Endothelial cell of umbilical vein (primary cell): ENCODE results near the gene RGL3. TPM values are rescaled to one million over a fixed set of nuclear protein-coding genes. Genes with fewer than 3 reads are reported as not detected.
A peak's percentile ranks its signal among the peaks of the same experiment; 100 is the strongest.
"Not testable (repeated sequence)": the region's sequence is repeated elsewhere in the genome, so short reads cannot be mapped to it uniquely, and the experiment has no call there.

Experiments
- Bru-seq: library from RNA; stranded (reverse); fragments of 400-500 nt; gene quantifications from one replicate; lab custom pipeline; 2021; lab: Mats Ljungman, UMichigan
- BruChase-seq, 2 experiments: library from RNA; stranded (reverse); fragments of 400-500 nt; gene quantifications; one replicate each; lab custom pipeline; 2021; lab: Mats Ljungman, UMichigan
- BruUV-seq: library from RNA; stranded (reverse); fragments of 400-500 nt; replicated peaks from 2 replicates; lab custom pipeline; 2021; lab: Mats Ljungman, UMichigan
- CTCF ChIA-PET: fragments of 300-600, 350-600 bp; sonication (Branson Sonifier 250); formaldehyde crosslinking; loops from one replicate; lab custom pipeline; 2021; ENCODE audit warnings: antibody characterized with exemption, inconsistent platforms; lab: Charles Lee
- POLR2A ChIA-PET: fragments of 300-600, 350-600 bp; sonication (Branson Sonifier 250); formaldehyde crosslinking; loops from one replicate; lab custom pipeline; 2021; ENCODE audit warnings: antibody characterized with exemption, inconsistent platforms; lab: Charles Lee
- DNase-seq: peaks from one replicate; pipeline ENCODE4 v3.0.0-alpha.2; 2011; ENCODE audit warnings: low read depth, low spot score
- FAIRE-seq: peaks from 2 replicates; lab custom pipeline; 2011; peaks lifted over from hg19 to GRCh38; lab: Jason Lieb, UNC
- H2AFZ ChIP-seq: 2 replicates; pipeline ENCODE4 v1.6.0; 2012; ENCODE audit warnings: low read depth, low read length, control low read depth, inconsistent platforms
- H3K27ac ChIP-seq: 2 replicates; pipeline ENCODE4 v1.5.1; 2011; ENCODE audit warnings: low read depth, mild to moderate bottlenecking, control low read depth, low read length, moderate library complexity; ENCODE audit not compliant: insufficient read depth
- H3K27me3 ChIP-seq, 2 experiments: 2 replicates each; pipeline versions ENCODE4 v1.6.0 to v1.6.1; 2011; ENCODE audit warnings: low read length in 2 of 2, mixed read lengths in 1 of 2; ENCODE audit not compliant: control insufficient read depth in 2 of 2, insufficient read depth in 2 of 2
- H3K36me3 ChIP-seq, 2 experiments: 2 replicates in 1 of 2; 3 replicates in 1 of 2; pipeline ENCODE4 v1.5.1; 2011; ENCODE audit warnings: low read length in 2 of 2, mild to moderate bottlenecking in 1 of 2, moderate library complexity in 1 of 2; ENCODE audit not compliant: control insufficient read depth in 2 of 2, insufficient read depth in 2 of 2; ENCODE audit errors: extremely low read depth in 1 of 2
- H3K4me1 ChIP-seq: 3 replicates; pipeline ENCODE4 v1.5.1; 2011; ENCODE audit warnings: mild to moderate bottlenecking, low read length; ENCODE audit not compliant: control insufficient read depth, insufficient read depth; ENCODE audit errors: extremely low read depth
- H3K4me2 ChIP-seq: 2 replicates; pipeline ENCODE4 v1.6.1; 2011; ENCODE audit warnings: low read length, control low read depth, mixed read lengths; ENCODE audit not compliant: insufficient read depth
- H3K4me3 ChIP-seq, 3 experiments: fragments of 200-600 bp in 1 of 3; sonication (generic), shearing (Covaris generic) in 1 of 3; replicated peaks in 1 of 3; 2 replicates each; pipeline ENCODE4 v1.5.1; 2011 to 2016; ENCODE audit warnings: control low read depth in 3 of 3, low read length in 3 of 3, mild to moderate bottlenecking in 2 of 3, inconsistent platforms in 1 of 3, low read depth in 1 of 3, moderate library complexity in 1 of 3; ENCODE audit not compliant: insufficient read depth in 1 of 3
- H3K79me2 ChIP-seq: 2 replicates; pipeline ENCODE4 v1.6.0; 2012; ENCODE audit warnings: low read length, inconsistent platforms; ENCODE audit not compliant: control insufficient read depth, insufficient read depth
- H3K9ac ChIP-seq: replicated peaks from 2 replicates; pipeline ENCODE3; 2011; ENCODE audit warnings: low read length, control low read depth; ENCODE audit not compliant: insufficient read depth; ENCODE audit errors: extremely low read depth
- H3K9me1 ChIP-seq: replicated peaks from 3 replicates; pipeline ENCODE4 v1.6.0; 2011; ENCODE audit warnings: mild to moderate bottlenecking, low read length; ENCODE audit not compliant: control insufficient read depth, insufficient read depth; ENCODE audit errors: extremely low read depth
- H3K9me3 ChIP-seq: replicated peaks from 2 replicates; pipeline ENCODE4 v1.5.1; 2012; ENCODE audit warnings: low read length, inconsistent platforms; ENCODE audit not compliant: control insufficient read depth, insufficient read depth
- H4K20me1 ChIP-seq: replicated peaks from 2 replicates; pipeline ENCODE3; 2011; ENCODE audit warnings: mild to moderate bottlenecking, low read length; ENCODE audit not compliant: control insufficient read depth, insufficient read depth; ENCODE audit errors: extremely low read depth
- CTCF ChIP-seq, 2 donors: IDR thresholded peaks; 1 replicate in 1 of 2; 2 replicates in 1 of 2; pipeline ENCODE4 v1.5.1; 2011; ENCODE audit warnings: low read length in 2 of 2, mild to moderate bottlenecking in 2 of 2, moderate library complexity in 2 of 2, control low read depth in 1 of 2, inconsistent platforms in 1 of 2, low read depth in 1 of 2; ENCODE audit not compliant: insufficient read depth in 1 of 2; ENCODE audit errors: extremely low read depth in 1 of 2
- EZH2 ChIP-seq: IDR thresholded peaks from 2 replicates; pipeline ENCODE4 v1.6.1; 2012; ENCODE audit warnings: borderline replicate concordance, low read depth, mild to moderate bottlenecking, moderate library complexity, low read length, inconsistent platforms; ENCODE audit not compliant: severe bottlenecking
- GATA2 ChIP-seq: IDR thresholded peaks from 2 replicates; pipeline ENCODE4 v1.7.0; 2011; ENCODE audit warnings: low read depth, mild to moderate bottlenecking, moderate library complexity, mixed read lengths, low read length; ENCODE audit not compliant: insufficient read length, insufficient read depth
- MYC ChIP-seq: IDR thresholded peaks from one replicate; pipeline ENCODE4 v1.6.1; 2011; ENCODE audit warnings: mild to moderate bottlenecking, low read depth, low read length
- POLR2A ChIP-seq: IDR thresholded peaks from 2 replicates; pipeline ENCODE4 v1.6.1; 2012; ENCODE audit warnings: low read depth, mild to moderate bottlenecking, control low read depth, low read length
- POLR2AphosphoS5 ChIP-seq: IDR thresholded peaks from 2 replicates; pipeline ENCODE4 v1.6.1; 2012; ENCODE audit warnings: low read depth, mild to moderate bottlenecking, control low read depth, low read length, moderate library complexity; ENCODE audit not compliant: insufficient read depth
- dilution Hi-C: fragments of 300-500 bp; cut with MboI; formaldehyde crosslinking; loops from one replicate; pipeline ENCODE4 v1.15.0; 2019; ENCODE audit warnings: low sequenced_read_pairs; ENCODE audit not compliant: extremely low pct_ligation_motif_present
- intact Hi-C: fragments of 100-400 bp; cut with micrococcal nuclease; formaldehyde crosslinking; loops from one replicate; pipeline ENCODE4 v1.10.0; 2022
- long read RNA-seq: library from polyadenylated mRNA; stranded (forward); transcript quantifications from one replicate; pipeline ENCODE4 v2.0.0, GENCODE V29; 2021
- polyA minus RNA-seq, 3 experiments: library from RNA; depleted of rRNA, polyadenylated mRNA; stranded (reverse); fragments of >200 nt; gene quantifications; 1 replicate in 1 of 3; 2 replicates in 2 of 3; pipeline ENCODE4 v1.2.3, GENCODE V29; 2011
- polyA plus RNA-seq, 4 experiments: library from polyadenylated mRNA; depleted of rRNA in 3 of 4; stranded (reverse) in 3 of 4; unstranded in 1 of 4; fragments of >200 nt; gene quantifications; 2 replicates each; pipeline versions ENCODE4 v1.2.1 to v1.2.3, GENCODE V29; 2011 to 2012; ENCODE audit warnings: missing spikeins in 1 of 4
- total RNA-seq: library from RNA; stranded (reverse); gene quantifications from 2 replicates; pipeline ENCODE4 v1.2.3, GENCODE V29; 2021

Gene RGL3
- 1.7 and 5.2 TPM in 2 replicates for total RNA-seq
- polyA plus RNA-seq = 0.23 and 0.56 TPM in 2 replicates
- polyA plus RNA-seq (2011; cell fraction: cytosol; rRNA removed) = 0.10 and 0.36 TPM in 2 replicates
- polyA plus RNA-seq (2011; cell fraction: nucleus; rRNA removed) = 2.1 and 3.6 TPM in 2 replicates
- polyA plus RNA-seq (2012) = 0.21 and 0.40 TPM in 2 replicates
- polyA minus RNA-seq = 0.45 TPM in 1 of 2 replicates, not detected in the other
- polyA minus RNA-seq (2011; cell fraction: cytosol; rRNA and poly(A)+ RNA removed) = 8.7 TPM
- 0.87 and 0.96 TPM in 2 replicates for polyA minus RNA-seq (2011; cell fraction: nucleus; rRNA and poly(A)+ RNA removed)
- Bru-seq, nascent RNA = percentile 21 among the genes with signal in this experiment
- BruChase-seq, experiment 1, labeled RNA remaining after a 6-hour chase = percentile 24 among the genes with signal in this experiment
- BruChase-seq, experiment 2, labeled RNA remaining after a 2-hour chase = percentile 21 among the genes with signal in this experiment
- long read RNA-seq, partial matches to known transcripts = 0 of 2 reads
- long read RNA-seq, other reads (novel, unspliced or antisense) = 2 of 2 reads

GRCh38 chr19:11418549-11419506 lies at the start of gene RGL3:
TSS of gene RGL3 (minus strand) at chr19:11419314. CDS start at chr19:11419278, 36 bp downstream.
- no peaks in the 10 kb centered on the region for H3K36me3 ChIP-seq
- no peak within 1 kb of the TSS for H3K27ac ChIP-seq
- H3K4me3 ChIP-seq = peak within 1 kb of the TSS in 1 of 3 experiments; percentile 43
- no peaks in the 10 kb centered on the region for H3K9me3 ChIP-seq
- H3K79me2 ChIP-seq = no peaks in the 10 kb centered on the region
- peaks cover 9% of the 10 kb centered on the region for H3K4me1 ChIP-seq
- no peaks in the 10 kb centered on the region for H4K20me1 ChIP-seq
- no peaks in the 10 kb centered on the region for H3K9me1 ChIP-seq
- DNase-seq = no peak
- no TSS peak for BruUV-seq
- H3K9ac ChIP-seq = no peak within 1 kb of the TSS
- ChIA-PET POLR2A (no interaction called here), CTCF (interaction anchor here (0.5 to 0.6 kb wide), 2 partner anchors 88 to 774 kb away, joined by 3 to 5 read pairs; no protein-coding TSS in a partner anchor)
- intact Hi-C loops (no loop called here), dilution Hi-C loops (no loop called here)
- peak within 1 kb of the TSS; percentile 44 for H3K4me2 ChIP-seq
- H2AFZ ChIP-seq = peak within 1 kb of the TSS; percentile 82
- H3K27me3 ChIP-seq = peaks cover 35 to 36% of the 10 kb centered on the region in 2 experiments
- FAIRE-seq = no peak
- TF ChIP-seq MYC = no peak
- TF ChIP-seq POLR2AphosphoS5 = no peak
- peak; percentile 76 for TF ChIP-seq EZH2
- no peak for TF ChIP-seq GATA2
- TF ChIP-seq POLR2A = no peak
- TF ChIP-seq CTCF (IDR thresholded peaks at IDR 0.05; ENCODE audit: extremely low read depth in 1 of 2, insufficient read depth in 1 of 2, low read depth in 1 of 2, low read length in 2 of 2) = no peak

GRCh38 chr19:11468266-11468845 lies 49.2 kb upstream of the RGL3 start:
- H3K9ac ChIP-seq, DNase-seq, H3K9me3 ChIP-seq, H3K79me2 ChIP-seq, H3K4me2 ChIP-seq, H3K4me3 ChIP-seq, BruUV-seq, H3K27ac ChIP-seq, dilution Hi-C loops, H3K27me3 ChIP-seq, H3K9me1 ChIP-seq, H2AFZ ChIP-seq, POLR2A ChIA-PET, intact Hi-C loops, H3K4me1 ChIP-seq, FAIRE-seq, H3K36me3 ChIP-seq, H4K20me1 ChIP-seq: not testable (repeated sequence)
- CTCF ChIA-PET = interaction anchor here (0.6 kb wide), 1 partner anchor 225 kb away, joined by 3 read pairs; no protein-coding TSS in a partner anchor
